DOHH2 (cell line): Measurements from ENCODE around the gene IYD.

ENCODE experiments used
- H3F3A ChIP-seq: fragments of 200-600 bp; sonication (generic), shearing (Covaris generic); 2 replicates; pipeline ENCODE4 v1.6.0; 2016; ENCODE audit warnings: antibody characterized with exemption, mild to moderate bottlenecking; ENCODE audit not compliant: control insufficient read depth, insufficient read depth
- H3K27ac ChIP-seq: fragments of 200-600 bp; sonication (generic); 2 replicates; pipeline ENCODE4 v1.5.1; 2014; ENCODE audit warnings: low read depth, mild to moderate bottlenecking, low read length, moderate library complexity
- H3K27me3 ChIP-seq: fragments of 200-600 bp; sonication (generic); 2 replicates; pipeline ENCODE4 v1.6.1; 2014; ENCODE audit warnings: mild to moderate bottlenecking, low read length, mixed read lengths; ENCODE audit not compliant: control insufficient read depth
- H3K36me3 ChIP-seq: fragments of 200-600 bp; sonication (generic); 2 replicates; pipeline ENCODE4 v1.6.1; 2014; ENCODE audit warnings: mild to moderate bottlenecking, low read length, moderate library complexity, mixed read lengths; ENCODE audit not compliant: control insufficient read depth
- H3K4me1 ChIP-seq: fragments of 200-600 bp; sonication (generic); 2 replicates; pipeline ENCODE4 v1.6.1; 2014; ENCODE audit warnings: mild to moderate bottlenecking, low read length, mixed read lengths; ENCODE audit not compliant: control insufficient read depth
- H3K4me2 ChIP-seq: fragments of 200-600 bp; sonication (generic); 2 replicates; pipeline ENCODE4 v1.6.0; 2014; ENCODE audit warnings: mild to moderate bottlenecking, low read length, moderate library complexity
- H3K4me3 ChIP-seq: fragments of 200-600 bp; sonication (generic); 2 replicates; pipeline ENCODE4 v1.5.1; 2014; ENCODE audit warnings: mild to moderate bottlenecking, low read length, mixed read lengths
- H3K79me2 ChIP-seq: fragments of 200-600 bp; sonication (generic); 2 replicates; pipeline ENCODE4 v1.6.1; 2014; ENCODE audit warnings: mild to moderate bottlenecking, low read length, mixed read lengths; ENCODE audit not compliant: control insufficient read depth
- H3K9me2 ChIP-seq: fragments of 200-600 bp; sonication (generic); replicated peaks from 2 replicates; pipeline ENCODE4 v1.6.1; 2014; ENCODE audit warnings: mild to moderate bottlenecking, low read length, mixed read lengths; ENCODE audit not compliant: control insufficient read depth
- H3K9me3 ChIP-seq: fragments of 200-600 bp; sonication (generic); 2 replicates; pipeline ENCODE4 v1.6.1; 2014; ENCODE audit warnings: antibody characterized with exemption, low read length, mixed read lengths; ENCODE audit not compliant: control insufficient read depth, insufficient read depth
- H4K20me1 ChIP-seq: fragments of 200-600 bp; sonication (generic); 2 replicates; pipeline ENCODE4 v1.6.0; 2014; ENCODE audit warnings: low read depth, mild to moderate bottlenecking, antibody characterized with exemption, low read length, moderate library complexity; ENCODE audit not compliant: control insufficient read depth, insufficient read depth
- EZH2phosphoT487 ChIP-seq: fragments of 200-600 bp; sonication (generic); IDR thresholded peaks from 2 replicates; pipeline ENCODE4 v1.6.1; 2017; ENCODE audit warnings: borderline replicate concordance, mild to moderate bottlenecking, antibody characterized with exemption, low read length, moderate library complexity, mixed read lengths
- TF ChIP-seq, protein P1 (sequence below): fragments of 200-600 bp; sonication (generic); IDR thresholded peaks from one replicate; pipeline ENCODE4 v1.5.1; 2014; ENCODE audit warnings: antibody characterized with exemption, mild to moderate bottlenecking, low read depth, low read length; ENCODE audit not compliant: poor library complexity, severe bottlenecking

The IYD gene

DNA sequence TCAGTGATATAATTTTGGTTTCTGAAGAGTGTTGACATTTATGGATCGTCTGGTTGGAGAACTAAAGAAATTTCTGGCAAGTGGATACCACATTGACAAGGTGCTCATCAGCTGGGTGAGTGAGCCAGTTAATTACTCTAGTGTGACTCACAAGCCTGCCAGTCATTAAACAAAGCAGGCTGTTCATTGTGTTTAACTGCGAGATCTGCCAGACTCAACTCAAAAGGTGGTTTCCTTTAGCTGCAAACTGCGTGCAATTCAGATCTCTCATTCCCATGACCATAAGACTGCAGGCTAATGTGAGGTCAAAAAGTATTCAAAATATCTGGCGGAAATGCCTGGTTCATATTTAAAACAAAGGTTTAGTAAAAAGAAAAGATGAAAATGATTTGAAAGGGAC is 32.5 kb upstream of the IYD start:
- Histone ChIP-seq H3K36me3 (no peaks in the 10 kb centered on the region), H3K79me2 (no peaks in the 10 kb centered on the region), H3K9me3 (no peaks in the 10 kb centered on the region), H3K4me2 (no peak overlapping the region), H4K20me1 (no peaks in the 10 kb centered on the region), H3K4me3 (no peak overlapping the region), H3F3A (no peaks in the 10 kb centered on the region), H3K9me2 (no peaks in the 10 kb centered on the region), H3K27ac (no peak overlapping the region), H3K27me3 (0 out of 2 replicates have a peak, but pooled peaks cover 4% of the 10 kb centered on the region), H3K4me1 (peaks cover 4% of the 10 kb centered on the region; the same call in 1 of the 2 replicates)
- TF ChIP-seq, protein P1, sequence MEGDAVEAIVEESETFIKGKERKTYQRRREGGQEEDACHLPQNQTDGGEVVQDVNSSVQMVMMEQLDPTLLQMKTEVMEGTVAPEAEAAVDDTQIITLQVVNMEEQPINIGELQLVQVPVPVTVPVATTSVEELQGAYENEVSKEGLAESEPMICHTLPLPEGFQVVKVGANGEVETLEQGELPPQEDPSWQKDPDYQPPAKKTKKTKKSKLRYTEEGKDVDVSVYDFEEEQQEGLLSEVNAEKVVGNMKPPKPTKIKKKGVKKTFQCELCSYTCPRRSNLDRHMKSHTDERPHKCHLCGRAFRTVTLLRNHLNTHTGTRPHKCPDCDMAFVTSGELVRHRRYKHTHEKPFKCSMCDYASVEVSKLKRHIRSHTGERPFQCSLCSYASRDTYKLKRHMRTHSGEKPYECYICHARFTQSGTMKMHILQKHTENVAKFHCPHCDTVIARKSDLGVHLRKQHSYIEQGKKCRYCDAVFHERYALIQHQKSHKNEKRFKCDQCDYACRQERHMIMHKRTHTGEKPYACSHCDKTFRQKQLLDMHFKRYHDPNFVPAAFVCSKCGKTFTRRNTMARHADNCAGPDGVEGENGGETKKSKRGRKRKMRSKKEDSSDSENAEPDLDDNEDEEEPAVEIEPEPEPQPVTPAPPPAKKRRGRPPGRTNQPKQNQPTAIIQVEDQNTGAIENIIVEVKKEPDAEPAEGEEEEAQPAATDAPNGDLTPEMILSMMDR, result no peak
- TF ChIP-seq EZH2phosphoT487, result no peak

DNA sequence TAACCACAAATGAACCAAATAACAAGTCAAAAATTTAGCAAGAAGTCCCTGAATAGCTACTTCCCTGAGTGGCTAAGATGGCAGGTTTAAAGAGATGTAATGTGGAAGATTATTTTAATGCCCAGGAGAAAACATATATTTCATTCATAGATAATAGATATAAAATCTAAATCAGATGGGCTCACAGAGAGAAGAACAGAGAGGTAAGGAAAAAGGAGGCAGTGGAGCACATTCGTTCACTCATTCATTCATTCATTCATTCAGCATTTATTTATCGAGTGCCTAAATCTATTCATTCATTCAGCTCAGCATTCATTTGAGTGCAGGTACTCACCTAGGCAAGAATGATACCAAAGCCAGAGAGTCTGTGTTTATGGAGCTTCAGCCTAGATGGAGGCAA is 32.1 kb upstream of the IYD start:
- no peaks in the 10 kb centered on the region for H3K36me3 ChIP-seq
- H3K79me2 ChIP-seq, result no peaks in the 10 kb centered on the region
- no peak overlapping the region for H3K4me3 ChIP-seq
- no peak overlapping the region for H3K27ac ChIP-seq
- H3K27me3 ChIP-seq, result 0 out of 2 replicates have a peak, but pooled peaks cover 4% of the 10 kb centered on the region
- H3K4me2 ChIP-seq, result no peak overlapping the region
- peaks cover 4% of the 10 kb centered on the region; the same call in 1 of the 2 replicates for H3K4me1 ChIP-seq
- H3K9me3 ChIP-seq, result no peaks in the 10 kb centered on the region
- no peaks in the 10 kb centered on the region for H4K20me1 ChIP-seq
- H3K9me2 ChIP-seq, result no peaks in the 10 kb centered on the region
- H3F3A ChIP-seq, result no peaks in the 10 kb centered on the region
- TF ChIP-seq EZH2phosphoT487, result no peak
- TF ChIP-seq, protein P1, result no peak

- H4K20me1 ChIP-seq, result no peaks in the 10 kb centered on the region
- H3K4me1 ChIP-seq, result no peaks in the 10 kb centered on the region
- H3K79me2 ChIP-seq, result no peaks in the 10 kb centered on the region
- no peak overlapping the region for H3K27ac ChIP-seq
- no peaks in the 10 kb centered on the region for H3F3A ChIP-seq
- H3K4me2 ChIP-seq, result no peak overlapping the region
- no peak overlapping the region for H3K4me3 ChIP-seq
- H3K27me3 ChIP-seq, result peaks cover 6% of the 10 kb centered on the region
- no peaks in the 10 kb centered on the region for H3K36me3 ChIP-seq
- H3K9me3 ChIP-seq, result no peaks in the 10 kb centered on the region
- H3K9me2 ChIP-seq, result no peaks in the 10 kb centered on the region
- no peak for TF ChIP-seq EZH2phosphoT487
- TF ChIP-seq, protein P1, result no peak
Observed at GRCh38 chr6:150342126-150342525, 26.7 kb upstream of the IYD start.
